HEK293 (cell line): ENCODE measurements around the gene GPR107.

Source experiments
- CTCF ChIA-PET: fragments of 350-600 bp; formaldehyde crosslinking; extraction: SDS; loops from one replicate; lab custom pipeline; 2021; ENCODE audit warnings: antibody characterized with exemption; lab: Yijun Ruan, JAX
- POLR2A ChIA-PET: fragments of 300-600 bp; formaldehyde crosslinking; extraction: SDS; loops from one replicate; lab custom pipeline; 2020; ENCODE audit warnings: antibody characterized with exemption, inconsistent platforms; lab: Yijun Ruan, JAX
- H3K27ac ChIP-seq: fragments of 200-500 bp; sonication (Bioruptor generic); 2 replicates; pipeline ENCODE4 v1.5.1; 2014; ENCODE audit warnings: low read depth, low read length, control low read depth, inconsistent platforms; ENCODE audit errors: extremely low read depth
- H3K36me3 ChIP-seq, 2 experiments: fragments of 200-500 bp in 1 of 2; sonication (Bioruptor generic) in 1 of 2; 1 replicate in 1 of 2; 2 replicates in 1 of 2; pipeline ENCODE4 v1.5.1; 2014 to 2017; ENCODE audit warnings: inconsistent platforms in 2 of 2, low read length in 2 of 2; ENCODE audit not compliant: control insufficient read depth in 2 of 2, insufficient read depth in 1 of 2
- H3K4me1 ChIP-seq: fragments of 200-500 bp; sonication (Bioruptor generic); 2 replicates; pipeline ENCODE4 v1.5.1; 2014; ENCODE audit warnings: mild to moderate bottlenecking, low read length, inconsistent platforms; ENCODE audit not compliant: control insufficient read depth, insufficient read depth
- H3K4me3 ChIP-seq: 2 replicates; pipeline ENCODE4 v1.5.1; 2011; ENCODE audit warnings: low read depth, mild to moderate bottlenecking, control low read depth, low read length, moderate library complexity
- H3K9me3 ChIP-seq: fragments of 200-500 bp; sonication (Bioruptor generic); 2 replicates; pipeline ENCODE4 v1.5.1; 2014; ENCODE audit warnings: low read depth, low read length, inconsistent platforms; ENCODE audit not compliant: control insufficient read depth, insufficient read depth
- GFI1B ChIP-seq: fragments of 450-650 bp; formaldehyde crosslinking; IDR thresholded peaks from 2 replicates; pipeline ENCODE4 v1.5.1; 2016; ENCODE audit warnings: missing biosample characterization, missing genetic modification characterization
- IKZF3 ChIP-seq: fragments of 450-650 bp; IDR thresholded peaks from 2 replicates; pipeline ENCODE4 v1.5.0; 2018; ENCODE audit warnings: missing biosample characterization, mild to moderate bottlenecking, missing genetic modification characterization, moderate library complexity
- KLF7 ChIP-seq: fragments of 450-650 bp; formaldehyde crosslinking; IDR thresholded peaks from 2 replicates; pipeline ENCODE4 v1.5.1; 2016; ENCODE audit warnings: missing biosample characterization, missing genetic modification characterization, borderline replicate concordance
- ZBTB20 ChIP-seq: fragments of 450-650 bp; formaldehyde crosslinking; IDR thresholded peaks from 2 replicates; pipeline ENCODE4 v1.5.1; 2016; ENCODE audit warnings: missing biosample characterization, missing genetic modification characterization
- ZBTB48 ChIP-seq: fragments of 450-650 bp; formaldehyde crosslinking; IDR thresholded peaks from 2 replicates; pipeline ENCODE4 v1.5.1; 2016; ENCODE audit warnings: missing biosample characterization, missing genetic modification characterization
- ZNF155 ChIP-seq: fragments of 450-650 bp; formaldehyde crosslinking; IDR thresholded peaks from 2 replicates; pipeline ENCODE4 v1.5.1; 2016; ENCODE audit warnings: missing biosample characterization, missing genetic modification characterization
- ZNF157 ChIP-seq: fragments of 450-650 bp; formaldehyde crosslinking; IDR thresholded peaks from 2 replicates; pipeline ENCODE4 v1.5.1; 2016; ENCODE audit warnings: missing biosample characterization, missing genetic modification characterization
- ZNF426 ChIP-seq: fragments of 450-650 bp; formaldehyde crosslinking; IDR thresholded peaks from 2 replicates; pipeline ENCODE4 v1.5.1; 2017; ENCODE audit warnings: missing biosample characterization, missing genetic modification characterization, mild to moderate bottlenecking, inconsistent platforms, moderate library complexity
- ZNF510 ChIP-seq: fragments of 450-650 bp; formaldehyde crosslinking; IDR thresholded peaks from 2 replicates; pipeline ENCODE4 v1.5.1; 2018; ENCODE audit warnings: mild to moderate bottlenecking, missing genetic modification characterization, missing biosample characterization; ENCODE audit not compliant: insufficient replicate concordance
- ZNF621 ChIP-seq: fragments of 450-650 bp; formaldehyde crosslinking; IDR thresholded peaks from 2 replicates; pipeline ENCODE4 v1.5.1; 2017; ENCODE audit warnings: missing biosample characterization, missing genetic modification characterization
- ZNF785 ChIP-seq: fragments of 450-650 bp; formaldehyde crosslinking; IDR thresholded peaks from 2 replicates; pipeline ENCODE4 v1.5.1; 2016; ENCODE audit warnings: missing biosample characterization, missing genetic modification characterization
- ZNF837 ChIP-seq: fragments of 450-650 bp; formaldehyde crosslinking; IDR thresholded peaks from 2 replicates; pipeline ENCODE4 v1.5.1; 2016; ENCODE audit warnings: missing biosample characterization, missing genetic modification characterization
- ZXDB ChIP-seq: fragments of 450-650 bp; formaldehyde crosslinking; IDR thresholded peaks from 2 replicates; pipeline ENCODE4 v1.5.1; 2016; ENCODE audit warnings: missing biosample characterization, missing genetic modification characterization
- TF ChIP-seq, protein P1 (sequence below): fragments of 450-650 bp; formaldehyde crosslinking; IDR thresholded peaks from 2 replicates; pipeline ENCODE4 v1.5.1; 2016; ENCODE audit warnings: missing biosample characterization, missing genetic modification characterization
- TF ChIP-seq, protein P2 (sequence below): fragments of 450-650 bp; formaldehyde crosslinking; IDR thresholded peaks from 2 replicates; pipeline ENCODE4 v1.5.1; 2016; ENCODE audit warnings: missing biosample characterization, missing genetic modification characterization
- TF ChIP-seq, protein P3 (sequence below): fragments of 450-650 bp; formaldehyde crosslinking; IDR thresholded peaks from 2 replicates; pipeline ENCODE4 v1.5.1; 2016; ENCODE audit warnings: missing biosample characterization, missing genetic modification characterization, borderline replicate concordance
- TF ChIP-seq, protein P4 (sequence below): fragments of 450-650 bp; formaldehyde crosslinking; IDR thresholded peaks from 2 replicates; pipeline ENCODE4 v1.5.1; 2016; ENCODE audit warnings: missing biosample characterization, missing genetic modification characterization, borderline replicate concordance
- TF ChIP-seq, protein P5 (sequence below): fragments of 450-650 bp; formaldehyde crosslinking; IDR thresholded peaks from 2 replicates; pipeline ENCODE4 v1.5.1; 2016; ENCODE audit warnings: missing biosample characterization, missing genetic modification characterization
- TF ChIP-seq, protein P6 (sequence below): sonication (generic); formaldehyde crosslinking; IDR thresholded peaks from 2 replicates; pipeline ENCODE4 v1.8.1; 2022; ENCODE audit warnings: mild to moderate bottlenecking, moderate library complexity, missing genetic modification reagents
- TF ChIP-seq, protein P7 (sequence below): fragments of 450-650 bp; formaldehyde crosslinking; IDR thresholded peaks from 2 replicates; pipeline ENCODE4 v1.5.1; 2016; ENCODE audit warnings: missing biosample characterization, missing genetic modification characterization

Gene GPR107

DNA sequence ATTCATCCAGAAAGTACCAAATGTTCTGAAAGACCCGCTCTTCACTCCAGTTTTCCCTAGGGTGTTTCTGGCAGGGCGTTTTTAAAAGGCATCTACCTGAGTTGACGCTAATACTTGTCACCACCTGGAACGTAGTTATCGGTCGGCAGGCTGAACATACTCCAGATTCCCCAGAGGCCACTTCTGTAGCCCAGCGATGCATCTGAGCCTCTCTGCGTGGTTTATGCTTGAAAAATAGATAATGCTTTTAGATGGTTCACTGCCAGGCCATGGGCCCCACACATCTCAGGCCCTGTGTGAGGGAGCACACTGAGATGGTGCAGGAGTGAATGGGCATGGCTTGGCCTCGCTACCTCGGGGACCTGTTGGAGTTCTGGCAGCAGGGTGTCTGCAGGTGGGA is 85.5 kb downstream of the GPR107 start:
- H3K27ac ChIP-seq, result no peak overlapping the region
- TF ChIP-seq, protein P1, sequence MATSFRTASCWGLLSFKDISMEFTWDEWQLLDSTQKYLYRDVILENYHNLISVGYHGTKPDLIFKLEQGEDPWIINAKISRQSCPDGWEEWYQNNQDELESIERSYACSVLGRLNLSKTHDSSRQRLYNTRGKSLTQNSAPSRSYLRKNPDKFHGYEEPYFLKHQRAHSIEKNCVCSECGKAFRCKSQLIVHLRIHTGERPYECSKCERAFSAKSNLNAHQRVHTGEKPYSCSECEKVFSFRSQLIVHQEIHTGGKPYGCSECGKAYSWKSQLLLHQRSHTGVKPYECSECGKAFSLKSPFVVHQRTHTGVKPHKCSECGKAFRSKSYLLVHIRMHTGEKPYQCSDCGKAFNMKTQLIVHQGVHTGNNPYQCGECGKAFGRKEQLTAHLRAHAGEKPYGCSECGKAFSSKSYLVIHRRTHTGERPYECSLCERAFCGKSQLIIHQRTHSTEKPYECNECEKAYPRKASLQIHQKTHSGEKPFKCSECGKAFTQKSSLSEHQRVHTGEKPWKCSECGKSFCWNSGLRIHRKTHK (tag by site-specific recombination), result no peak
- TF ChIP-seq, protein P2, sequence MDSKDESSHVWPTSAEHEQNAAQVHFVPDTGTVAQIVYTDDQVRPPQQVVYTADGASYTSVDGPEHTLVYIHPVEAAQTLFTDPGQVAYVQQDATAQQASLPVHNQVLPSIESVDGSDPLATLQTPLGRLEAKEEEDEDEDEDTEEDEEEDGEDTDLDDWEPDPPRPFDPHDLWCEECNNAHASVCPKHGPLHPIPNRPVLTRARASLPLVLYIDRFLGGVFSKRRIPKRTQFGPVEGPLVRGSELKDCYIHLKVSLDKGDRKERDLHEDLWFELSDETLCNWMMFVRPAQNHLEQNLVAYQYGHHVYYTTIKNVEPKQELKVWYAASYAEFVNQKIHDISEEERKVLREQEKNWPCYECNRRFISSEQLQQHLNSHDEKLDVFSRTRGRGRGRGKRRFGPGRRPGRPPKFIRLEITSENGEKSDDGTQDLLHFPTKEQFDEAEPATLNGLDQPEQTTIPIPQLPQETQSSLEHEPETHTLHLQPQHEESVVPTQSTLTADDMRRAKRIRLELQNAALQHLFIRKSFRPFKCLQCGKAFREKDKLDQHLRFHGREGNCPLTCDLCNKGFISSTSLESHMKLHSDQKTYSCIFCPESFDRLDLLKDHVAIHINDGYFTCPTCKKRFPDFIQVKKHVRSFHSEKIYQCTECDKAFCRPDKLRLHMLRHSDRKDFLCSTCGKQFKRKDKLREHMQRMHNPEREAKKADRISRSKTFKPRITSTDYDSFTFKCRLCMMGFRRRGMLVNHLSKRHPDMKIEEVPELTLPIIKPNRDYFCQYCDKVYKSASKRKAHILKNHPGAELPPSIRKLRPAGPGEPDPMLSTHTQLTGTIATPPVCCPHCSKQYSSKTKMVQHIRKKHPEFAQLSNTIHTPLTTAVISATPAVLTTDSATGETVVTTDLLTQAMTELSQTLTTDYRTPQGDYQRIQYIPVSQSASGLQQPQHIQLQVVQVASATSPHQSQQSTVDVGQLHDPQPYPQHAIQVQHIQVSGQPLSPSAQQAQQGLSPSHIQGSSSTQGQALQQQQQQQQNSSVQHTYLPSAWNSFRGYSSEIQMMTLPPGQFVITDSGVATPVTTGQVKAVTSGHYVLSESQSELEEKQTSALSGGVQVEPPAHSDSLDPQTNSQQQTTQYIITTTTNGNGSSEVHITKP (tag by site-specific recombination), result no peak
- TF ChIP-seq KLF7, result no peak
- no peak for TF ChIP-seq ZNF155 (tag by site-specific recombination)
- no peak for TF ChIP-seq ZXDB
- TF ChIP-seq, protein P3, sequence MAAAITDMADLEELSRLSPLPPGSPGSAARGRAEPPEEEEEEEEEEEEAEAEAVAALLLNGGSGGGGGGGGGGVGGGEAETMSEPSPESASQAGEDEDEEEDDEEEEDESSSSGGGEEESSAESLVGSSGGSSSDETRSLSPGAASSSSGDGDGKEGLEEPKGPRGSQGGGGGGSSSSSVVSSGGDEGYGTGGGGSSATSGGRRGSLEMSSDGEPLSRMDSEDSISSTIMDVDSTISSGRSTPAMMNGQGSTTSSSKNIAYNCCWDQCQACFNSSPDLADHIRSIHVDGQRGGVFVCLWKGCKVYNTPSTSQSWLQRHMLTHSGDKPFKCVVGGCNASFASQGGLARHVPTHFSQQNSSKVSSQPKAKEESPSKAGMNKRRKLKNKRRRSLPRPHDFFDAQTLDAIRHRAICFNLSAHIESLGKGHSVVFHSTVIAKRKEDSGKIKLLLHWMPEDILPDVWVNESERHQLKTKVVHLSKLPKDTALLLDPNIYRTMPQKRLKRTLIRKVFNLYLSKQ (tag by site-specific recombination), result no peak
- TF ChIP-seq, protein P4, sequence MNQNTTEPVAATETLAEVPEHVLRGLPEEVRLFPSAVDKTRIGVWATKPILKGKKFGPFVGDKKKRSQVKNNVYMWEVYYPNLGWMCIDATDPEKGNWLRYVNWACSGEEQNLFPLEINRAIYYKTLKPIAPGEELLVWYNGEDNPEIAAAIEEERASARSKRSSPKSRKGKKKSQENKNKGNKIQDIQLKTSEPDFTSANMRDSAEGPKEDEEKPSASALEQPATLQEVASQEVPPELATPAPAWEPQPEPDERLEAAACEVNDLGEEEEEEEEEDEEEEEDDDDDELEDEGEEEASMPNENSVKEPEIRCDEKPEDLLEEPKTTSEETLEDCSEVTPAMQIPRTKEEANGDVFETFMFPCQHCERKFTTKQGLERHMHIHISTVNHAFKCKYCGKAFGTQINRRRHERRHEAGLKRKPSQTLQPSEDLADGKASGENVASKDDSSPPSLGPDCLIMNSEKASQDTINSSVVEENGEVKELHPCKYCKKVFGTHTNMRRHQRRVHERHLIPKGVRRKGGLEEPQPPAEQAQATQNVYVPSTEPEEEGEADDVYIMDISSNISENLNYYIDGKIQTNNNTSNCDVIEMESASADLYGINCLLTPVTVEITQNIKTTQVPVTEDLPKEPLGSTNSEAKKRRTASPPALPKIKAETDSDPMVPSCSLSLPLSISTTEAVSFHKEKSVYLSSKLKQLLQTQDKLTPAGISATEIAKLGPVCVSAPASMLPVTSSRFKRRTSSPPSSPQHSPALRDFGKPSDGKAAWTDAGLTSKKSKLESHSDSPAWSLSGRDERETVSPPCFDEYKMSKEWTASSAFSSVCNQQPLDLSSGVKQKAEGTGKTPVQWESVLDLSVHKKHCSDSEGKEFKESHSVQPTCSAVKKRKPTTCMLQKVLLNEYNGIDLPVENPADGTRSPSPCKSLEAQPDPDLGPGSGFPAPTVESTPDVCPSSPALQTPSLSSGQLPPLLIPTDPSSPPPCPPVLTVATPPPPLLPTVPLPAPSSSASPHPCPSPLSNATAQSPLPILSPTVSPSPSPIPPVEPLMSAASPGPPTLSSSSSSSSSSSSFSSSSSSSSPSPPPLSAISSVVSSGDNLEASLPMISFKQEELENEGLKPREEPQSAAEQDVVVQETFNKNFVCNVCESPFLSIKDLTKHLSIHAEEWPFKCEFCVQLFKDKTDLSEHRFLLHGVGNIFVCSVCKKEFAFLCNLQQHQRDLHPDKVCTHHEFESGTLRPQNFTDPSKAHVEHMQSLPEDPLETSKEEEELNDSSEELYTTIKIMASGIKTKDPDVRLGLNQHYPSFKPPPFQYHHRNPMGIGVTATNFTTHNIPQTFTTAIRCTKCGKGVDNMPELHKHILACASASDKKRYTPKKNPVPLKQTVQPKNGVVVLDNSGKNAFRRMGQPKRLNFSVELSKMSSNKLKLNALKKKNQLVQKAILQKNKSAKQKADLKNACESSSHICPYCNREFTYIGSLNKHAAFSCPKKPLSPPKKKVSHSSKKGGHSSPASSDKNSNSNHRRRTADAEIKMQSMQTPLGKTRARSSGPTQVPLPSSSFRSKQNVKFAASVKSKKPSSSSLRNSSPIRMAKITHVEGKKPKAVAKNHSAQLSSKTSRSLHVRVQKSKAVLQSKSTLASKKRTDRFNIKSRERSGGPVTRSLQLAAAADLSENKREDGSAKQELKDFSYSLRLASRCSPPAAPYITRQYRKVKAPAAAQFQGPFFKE (tag by site-specific recombination), result no peak
- TF ChIP-seq, protein P5, sequence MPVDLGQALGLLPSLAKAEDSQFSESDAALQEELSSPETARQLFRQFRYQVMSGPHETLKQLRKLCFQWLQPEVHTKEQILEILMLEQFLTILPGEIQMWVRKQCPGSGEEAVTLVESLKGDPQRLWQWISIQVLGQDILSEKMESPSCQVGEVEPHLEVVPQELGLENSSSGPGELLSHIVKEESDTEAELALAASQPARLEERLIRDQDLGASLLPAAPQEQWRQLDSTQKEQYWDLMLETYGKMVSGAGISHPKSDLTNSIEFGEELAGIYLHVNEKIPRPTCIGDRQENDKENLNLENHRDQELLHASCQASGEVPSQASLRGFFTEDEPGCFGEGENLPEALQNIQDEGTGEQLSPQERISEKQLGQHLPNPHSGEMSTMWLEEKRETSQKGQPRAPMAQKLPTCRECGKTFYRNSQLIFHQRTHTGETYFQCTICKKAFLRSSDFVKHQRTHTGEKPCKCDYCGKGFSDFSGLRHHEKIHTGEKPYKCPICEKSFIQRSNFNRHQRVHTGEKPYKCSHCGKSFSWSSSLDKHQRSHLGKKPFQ (tag by site-specific recombination), result no peak
- TF ChIP-seq ZNF785 (tag by site-specific recombination), result no peak
- TF ChIP-seq ZNF510 (tag by site-specific recombination), result no peak
- TF ChIP-seq, protein P6, sequence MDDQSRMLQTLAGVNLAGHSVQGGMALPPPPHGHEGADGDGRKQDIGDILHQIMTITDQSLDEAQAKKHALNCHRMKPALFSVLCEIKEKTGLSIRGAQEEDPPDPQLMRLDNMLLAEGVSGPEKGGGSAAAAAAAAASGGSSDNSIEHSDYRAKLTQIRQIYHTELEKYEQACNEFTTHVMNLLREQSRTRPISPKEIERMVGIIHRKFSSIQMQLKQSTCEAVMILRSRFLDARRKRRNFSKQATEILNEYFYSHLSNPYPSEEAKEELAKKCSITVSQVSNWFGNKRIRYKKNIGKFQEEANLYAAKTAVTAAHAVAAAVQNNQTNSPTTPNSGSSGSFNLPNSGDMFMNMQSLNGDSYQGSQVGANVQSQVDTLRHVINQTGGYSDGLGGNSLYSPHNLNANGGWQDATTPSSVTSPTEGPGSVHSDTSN (CRISPR knock-in tag), result no peak
- TF ChIP-seq ZNF157, result no peak
- no peak for TF ChIP-seq ZBTB48 (tag by site-specific recombination)
- no peak for TF ChIP-seq ZNF426
- no peak for TF ChIP-seq ZBTB20 (tag by site-specific recombination)
- no peak for TF ChIP-seq ZNF837 (tag by site-specific recombination)
- no peak for TF ChIP-seq GFI1B (tag by site-specific recombination)
- no peak for TF ChIP-seq IKZF3 (tag by site-specific recombination)
- TF ChIP-seq, protein P7, sequence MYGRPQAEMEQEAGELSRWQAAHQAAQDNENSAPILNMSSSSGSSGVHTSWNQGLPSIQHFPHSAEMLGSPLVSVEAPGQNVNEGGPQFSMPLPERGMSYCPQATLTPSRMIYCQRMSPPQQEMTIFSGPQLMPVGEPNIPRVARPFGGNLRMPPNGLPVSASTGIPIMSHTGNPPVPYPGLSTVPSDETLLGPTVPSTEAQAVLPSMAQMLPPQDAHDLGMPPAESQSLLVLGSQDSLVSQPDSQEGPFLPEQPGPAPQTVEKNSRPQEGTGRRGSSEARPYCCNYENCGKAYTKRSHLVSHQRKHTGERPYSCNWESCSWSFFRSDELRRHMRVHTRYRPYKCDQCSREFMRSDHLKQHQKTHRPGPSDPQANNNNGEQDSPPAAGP (tag by site-specific recombination), result no peak
- TF ChIP-seq ZNF621, result no peak
- ChIA-PET POLR2A (no interaction called here), CTCF (interaction anchor here (0.5 to 1.2 kb wide), 4 partner anchors 8 to 184 kb away, joined by 3 to 7 read pairs (median 3); no protein-coding TSS in a partner anchor)
- no peaks in the 10 kb centered on the region for H3K4me1 ChIP-seq
- H3K4me3 ChIP-seq, result no peak overlapping the region
- peaks cover 0 to 12% of the 10 kb centered on the region in 2 experiments; a peak in 1 of 3 replicates for H3K36me3 ChIP-seq
- H3K9me3 ChIP-seq, result no peaks in the 10 kb centered on the region
